ENCODE results near the gene RUNX3. TPM values are rescaled to one million over a fixed set of nuclear protein-coding genes. Genes with fewer than 3 reads are reported as not detected.
"Not testable (repeated sequence)": the region's sequence is repeated elsewhere in the genome, so short reads cannot be mapped to it uniquely, and the experiment has no call there.

The RUNX3 gene
- total RNA-seq, 1 donor from 2014 or later, result not detected

DNA sequence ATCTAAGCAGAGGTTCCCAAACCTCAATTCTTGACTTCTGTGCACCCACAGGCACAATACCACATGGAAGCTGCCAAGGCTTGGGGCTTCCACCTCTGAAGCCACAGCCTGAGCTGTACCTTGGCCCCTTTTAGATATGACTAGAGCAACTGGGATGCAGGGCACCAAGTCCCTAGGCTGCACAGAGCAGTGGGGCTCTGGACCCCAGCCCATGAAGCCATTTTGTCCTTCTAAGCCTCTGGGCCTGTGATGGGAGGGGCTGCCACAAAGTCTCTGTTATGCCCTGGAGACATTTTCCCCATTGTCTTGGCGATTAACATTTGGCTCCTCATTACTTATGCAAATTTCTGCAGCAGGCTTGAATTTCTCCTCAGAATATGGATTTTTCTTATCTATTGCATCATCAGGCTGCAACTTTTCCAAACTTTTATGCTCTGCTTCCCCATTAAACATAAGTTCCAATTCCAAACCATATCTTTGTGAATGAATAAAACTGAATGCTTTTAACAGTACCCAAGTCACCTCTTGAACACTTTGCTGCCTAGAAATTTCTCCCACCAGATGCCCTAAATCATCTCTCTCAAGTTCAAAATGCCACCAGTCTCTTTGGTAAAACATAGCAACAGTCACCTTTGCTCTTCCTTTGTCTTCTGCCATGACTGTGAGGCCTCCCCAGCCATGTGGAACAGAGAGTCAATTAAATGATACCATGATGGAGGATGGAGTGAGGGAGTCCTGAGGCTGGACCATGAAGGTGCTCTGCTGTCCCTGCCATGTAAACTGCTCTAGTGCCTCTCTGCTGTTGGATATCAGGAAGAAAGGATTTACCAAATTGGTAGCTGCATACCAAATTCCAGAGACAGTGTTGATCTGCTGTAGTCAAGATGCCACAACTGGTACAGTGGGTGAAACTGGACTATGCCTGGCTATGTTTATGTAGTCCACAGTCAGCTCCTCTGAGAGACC lies 37.6 kb downstream of the RUNX3 start:
- H3K4me3 Mint-ChIP-seq (ENCODE audit: unreplicated experiment), result no peak overlapping the region
- H3K36me3 Mint-ChIP-seq (ENCODE audit: unreplicated experiment), result peaks cover 3% of the 10 kb centered on the region
- peaks cover 5% of the 10 kb centered on the region for H3K9me3 Mint-ChIP-seq (ENCODE audit: unreplicated experiment)
- TF ChIP-seq, protein P1, sequence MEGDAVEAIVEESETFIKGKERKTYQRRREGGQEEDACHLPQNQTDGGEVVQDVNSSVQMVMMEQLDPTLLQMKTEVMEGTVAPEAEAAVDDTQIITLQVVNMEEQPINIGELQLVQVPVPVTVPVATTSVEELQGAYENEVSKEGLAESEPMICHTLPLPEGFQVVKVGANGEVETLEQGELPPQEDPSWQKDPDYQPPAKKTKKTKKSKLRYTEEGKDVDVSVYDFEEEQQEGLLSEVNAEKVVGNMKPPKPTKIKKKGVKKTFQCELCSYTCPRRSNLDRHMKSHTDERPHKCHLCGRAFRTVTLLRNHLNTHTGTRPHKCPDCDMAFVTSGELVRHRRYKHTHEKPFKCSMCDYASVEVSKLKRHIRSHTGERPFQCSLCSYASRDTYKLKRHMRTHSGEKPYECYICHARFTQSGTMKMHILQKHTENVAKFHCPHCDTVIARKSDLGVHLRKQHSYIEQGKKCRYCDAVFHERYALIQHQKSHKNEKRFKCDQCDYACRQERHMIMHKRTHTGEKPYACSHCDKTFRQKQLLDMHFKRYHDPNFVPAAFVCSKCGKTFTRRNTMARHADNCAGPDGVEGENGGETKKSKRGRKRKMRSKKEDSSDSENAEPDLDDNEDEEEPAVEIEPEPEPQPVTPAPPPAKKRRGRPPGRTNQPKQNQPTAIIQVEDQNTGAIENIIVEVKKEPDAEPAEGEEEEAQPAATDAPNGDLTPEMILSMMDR (IDR thresholded peaks at IDR 0.05), result no peak
- peaks cover 20% of the 10 kb centered on the region for H3K27me3 Mint-ChIP-seq (ENCODE audit: unreplicated experiment)
- no peaks in the 10 kb centered on the region for H3K4me1 Mint-ChIP-seq (ENCODE audit: unreplicated experiment)
- H3K27ac Mint-ChIP-seq (ENCODE audit: unreplicated experiment), result no peak overlapping the region
- no peak for DNase-seq (ENCODE audit: extremely low spot score, unreplicated experiment)

DNA sequence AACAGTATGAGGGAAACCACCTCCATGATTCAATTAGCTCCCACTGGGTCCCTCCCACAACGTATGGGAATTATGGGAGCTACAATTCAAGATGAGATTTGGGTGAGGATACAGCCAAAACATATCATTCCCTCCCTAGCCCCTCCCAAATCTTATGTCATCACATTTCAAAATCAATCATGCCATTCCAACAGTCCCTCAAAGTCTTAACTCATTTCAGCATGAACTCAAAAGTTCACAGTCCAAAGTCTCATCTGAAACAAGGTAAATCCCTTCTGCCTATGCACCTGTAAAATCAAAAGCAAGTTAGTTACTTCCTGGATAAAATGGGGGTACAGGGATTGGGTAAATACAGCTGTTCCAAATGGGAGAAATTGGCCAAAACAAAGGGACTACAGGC lies 38.7 kb downstream of the RUNX3 start:
- not testable (repeated sequence) for H3K9me3 Mint-ChIP-seq (ENCODE audit: unreplicated experiment); H3K27ac Mint-ChIP-seq (ENCODE audit: unreplicated experiment); H3K36me3 Mint-ChIP-seq (ENCODE audit: unreplicated experiment); H3K4me3 Mint-ChIP-seq (ENCODE audit: unreplicated experiment); H3K4me1 Mint-ChIP-seq (ENCODE audit: unreplicated experiment); DNase-seq (ENCODE audit: extremely low spot score, unreplicated experiment)
- H3K27me3 Mint-ChIP-seq (ENCODE audit: unreplicated experiment), result peaks cover 23% of the 10 kb centered on the region

DNA sequence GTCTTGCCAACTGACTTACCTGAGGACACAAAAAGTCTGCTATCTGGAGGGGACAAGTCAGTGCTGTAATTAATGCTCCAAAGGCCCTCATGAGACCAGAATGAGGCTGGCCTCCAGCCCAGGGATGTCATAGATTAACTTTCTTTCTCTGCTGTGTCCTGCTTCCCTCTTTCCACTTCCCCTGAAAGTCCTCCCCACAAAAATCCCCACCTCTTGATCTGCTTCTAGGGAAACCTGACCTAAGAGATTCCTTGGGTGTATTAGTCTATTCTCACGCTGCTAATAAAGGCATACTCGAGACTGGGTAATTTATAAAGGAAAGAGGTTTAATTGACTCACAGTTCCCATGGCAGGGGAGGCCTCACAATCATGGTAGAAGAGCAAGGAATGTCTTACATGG lies 39.2 kb downstream of the RUNX3 start:
- peaks cover 3% of the 10 kb centered on the region for H3K36me3 Mint-ChIP-seq (ENCODE audit: unreplicated experiment)
- H3K4me3 Mint-ChIP-seq (ENCODE audit: unreplicated experiment), result no peak overlapping the region
- H3K27me3 Mint-ChIP-seq (ENCODE audit: unreplicated experiment), result peaks cover 20% of the 10 kb centered on the region

DNA sequence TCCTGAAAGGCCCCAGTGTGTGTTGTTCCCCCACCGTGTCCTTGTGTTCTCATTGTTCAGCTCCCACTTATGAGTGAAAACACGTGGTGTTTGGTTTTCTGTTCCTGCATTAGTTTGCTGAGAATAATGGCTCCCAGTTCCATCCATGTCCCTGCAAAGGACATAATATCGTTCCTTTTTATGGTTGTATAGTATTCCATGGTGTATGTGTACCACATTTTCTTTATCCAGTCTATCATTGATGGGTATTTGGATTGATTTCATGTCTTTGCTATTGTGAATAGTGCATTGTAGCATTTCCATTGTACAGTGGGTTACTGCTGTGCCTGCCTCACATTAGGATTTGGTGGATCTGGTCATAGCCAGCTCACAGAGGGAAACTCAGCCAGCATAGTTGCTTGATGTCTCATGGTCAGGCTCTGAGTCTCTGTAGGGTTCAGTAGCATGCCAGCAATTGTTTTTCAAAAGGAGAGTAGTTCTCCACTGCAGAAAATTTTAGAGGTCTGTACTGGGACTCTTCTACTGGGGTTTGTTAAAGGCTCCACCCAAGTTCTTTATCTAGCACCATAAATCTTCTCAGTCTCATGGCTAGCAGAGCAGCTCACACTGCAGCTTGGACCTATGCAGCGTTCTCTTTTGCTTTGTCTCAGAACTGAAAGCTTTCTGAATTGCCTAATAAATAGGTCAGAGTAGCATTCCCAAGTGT lies 41.0 kb downstream of the RUNX3 start:
- TF ChIP-seq, protein P1 (IDR thresholded peaks at IDR 0.05), result no peak
- Mint-ChIP-seq H3K36me3 (ENCODE audit: unreplicated experiment) (peaks cover 3% of the 10 kb centered on the region), H3K4me3 (ENCODE audit: unreplicated experiment) (no peak overlapping the region), H3K27ac (ENCODE audit: unreplicated experiment) (no peak overlapping the region), H3K4me1 (ENCODE audit: unreplicated experiment) (no peaks in the 10 kb centered on the region), H3K9me3 (ENCODE audit: unreplicated experiment) (peaks cover 15% of the 10 kb centered on the region), H3K27me3 (ENCODE audit: unreplicated experiment) (peaks cover 31% of the 10 kb centered on the region)
- DNase-seq (ENCODE audit: extremely low spot score, unreplicated experiment), result no peak

More for the DNA sequence above, 39.2 kb downstream of the RUNX3 start:
- no peak for DNase-seq (ENCODE audit: extremely low spot score, unreplicated experiment)
- H3K27ac Mint-ChIP-seq (ENCODE audit: unreplicated experiment), result no peak overlapping the region
- H3K9me3 Mint-ChIP-seq (ENCODE audit: unreplicated experiment), result peaks cover 5% of the 10 kb centered on the region
- no peaks in the 10 kb centered on the region for H3K4me1 Mint-ChIP-seq (ENCODE audit: unreplicated experiment)
- TF ChIP-seq, protein P1 (IDR thresholded peaks at IDR 0.05), result no peak

DNA sequence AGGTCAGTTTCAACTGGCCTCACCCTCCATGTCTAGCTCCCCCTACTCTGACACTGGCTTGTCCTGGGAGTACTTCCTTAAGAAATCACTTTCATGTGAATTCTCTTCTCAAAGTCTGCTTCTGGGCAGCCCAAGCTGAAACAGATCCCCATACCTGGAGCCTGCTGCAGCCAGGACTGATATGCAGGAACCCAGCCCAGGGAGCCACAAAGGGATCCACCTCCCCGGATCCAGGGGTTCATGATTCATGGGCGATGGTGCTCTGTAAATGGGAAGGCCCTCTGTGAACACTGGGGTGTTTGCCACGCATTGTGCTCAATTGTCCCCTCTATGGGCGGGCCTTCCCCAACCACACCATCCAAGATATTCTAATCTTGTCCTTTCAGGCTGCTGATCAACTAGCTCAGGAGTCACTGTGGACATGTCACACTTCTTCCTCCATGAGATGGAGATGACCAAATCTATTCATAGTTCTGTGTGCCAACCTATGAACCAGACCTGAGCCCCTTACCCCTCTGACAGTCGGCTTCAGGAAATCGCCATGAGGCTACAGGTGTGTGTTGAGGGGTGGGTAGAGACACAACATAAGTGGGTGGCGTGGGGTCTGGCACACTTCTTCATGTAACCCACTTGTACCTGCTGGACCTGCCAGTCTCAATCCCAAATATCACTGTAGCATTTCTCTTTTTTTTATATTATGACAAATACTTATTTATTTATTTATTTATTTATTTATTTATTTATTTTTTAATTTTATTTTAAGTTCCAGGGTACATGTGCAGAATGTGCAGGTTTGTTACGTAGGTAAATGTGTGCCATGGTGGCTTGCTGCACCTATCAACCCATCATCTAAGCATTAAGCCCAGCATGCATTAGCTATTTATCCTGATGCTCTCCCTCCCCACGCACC lies 41.8 kb downstream of the RUNX3 start:
- TF ChIP-seq, protein P1 (IDR thresholded peaks at IDR 0.05), result no peak
- Mint-ChIP-seq H3K36me3 (ENCODE audit: unreplicated experiment) (peaks cover 4% of the 10 kb centered on the region), H3K27ac (ENCODE audit: unreplicated experiment) (no peak overlapping the region), H3K27me3 (ENCODE audit: unreplicated experiment) (peaks cover 39% of the 10 kb centered on the region), H3K9me3 (ENCODE audit: unreplicated experiment) (peaks cover 23% of the 10 kb centered on the region), H3K4me3 (ENCODE audit: unreplicated experiment) (no peak overlapping the region), H3K4me1 (ENCODE audit: unreplicated experiment) (no peaks in the 10 kb centered on the region)
- DNase-seq (ENCODE audit: extremely low spot score, unreplicated experiment), result no peak

All from osteocyte (in vitro differentiated cells).